K562 (cell line): ENCODE results near the gene PDCD10. TPM values are rescaled to one million over a fixed set of nuclear protein-coding genes. Genes with fewer than 3 reads are reported as not detected.

Experiments
- BDP1 ChIP-seq: IDR thresholded peaks from 3 replicates; pipeline ENCODE4 v1.6.1; 2011; ENCODE audit not compliant: insufficient read length, insufficient read depth
- EGR1 ChIP-seq: fragments of 450-650 bp; conservative IDR thresholded peaks from 2 replicates; pipeline ENCODE4 v1.6.1; 2017; ENCODE audit warnings: mild to moderate bottlenecking
- EP400 ChIP-seq: fragments of 450-650 bp; IDR thresholded peaks from 2 replicates; pipeline ENCODE4 v1.6.1; 2017; ENCODE audit warnings: antibody characterized with exemption, mild to moderate bottlenecking, moderate library complexity
- FOXA3 ChIP-seq, 2 experiments: fragments of 450-650 bp in 1 of 2; sonication (generic) in 1 of 2; formaldehyde crosslinking; IDR thresholded peaks in 1 of 2; conservative IDR thresholded peaks in 1 of 2; 2 replicates each; pipeline versions ENCODE4 v1.4.0 to v1.8.0; 2020 to 2022; ENCODE audit warnings: mild to moderate bottlenecking in 2 of 2, missing genetic modification reagents in 1 of 2
- GABPB1 ChIP-seq: sonication (generic); formaldehyde crosslinking; IDR thresholded peaks from 2 replicates; pipeline ENCODE4 v1.8.0; 2022; ENCODE audit warnings: mild to moderate bottlenecking, missing genetic modification reagents
- KAT7 ChIP-seq: sonication (generic); formaldehyde crosslinking; IDR thresholded peaks from 2 replicates; pipeline ENCODE4 v1.8.0; 2022; ENCODE audit warnings: missing genetic modification reagents, mild to moderate bottlenecking, borderline replicate concordance
- KDM4B ChIP-seq, 2 experiments: fragments of 450-650 bp in 1 of 2; sonication (generic) in 1 of 2; IDR thresholded peaks; 2 replicates each; pipeline ENCODE4 v1.6.1; 2016 to 2017; ENCODE audit warnings: borderline replicate concordance in 2 of 2, antibody characterized with exemption in 1 of 2, low read depth in 1 of 2, mild to moderate bottlenecking in 1 of 2
- MAFK ChIP-seq: IDR thresholded peaks from 2 replicates; pipeline ENCODE4 v1.6.1; 2011; ENCODE audit warnings: low read length, improper control_type of control experiment
- MIER1 ChIP-seq: fragments of 450-650 bp; IDR thresholded peaks from 2 replicates; pipeline ENCODE4 v1.6.1; 2016; ENCODE audit warnings: antibody characterized with exemption, mild to moderate bottlenecking, low read depth
- NFE2 ChIP-seq: IDR thresholded peaks from 2 replicates; pipeline ENCODE4 v1.6.1; 2014; ENCODE audit warnings: antibody characterized with exemption, low read depth
- NFIC ChIP-seq: fragments of 450-650 bp; IDR thresholded peaks from 2 replicates; pipeline ENCODE4 v1.6.1; 2017; ENCODE audit warnings: mild to moderate bottlenecking, inconsistent platforms
- NFIX ChIP-seq: fragments of 250-450 bp; sonication (Bioruptor Pico); IDR thresholded peaks from 2 replicates; pipeline ENCODE4 v1.4.0; 2020; ENCODE audit warnings: low read depth, mild to moderate bottlenecking, moderate library complexity
- NR3C1 ChIP-seq: sonication (generic); formaldehyde crosslinking; IDR thresholded peaks from 2 replicates; pipeline ENCODE4 v1.8.1; 2022; ENCODE audit warnings: missing genetic modification reagents
- POLR2A ChIP-seq: fragments of 450-650 bp; conservative IDR thresholded peaks from 2 replicates; pipeline ENCODE4 v1.6.1; 2016
- POLR3G ChIP-seq: IDR thresholded peaks from 2 replicates; pipeline ENCODE4 v1.6.1; 2011; ENCODE audit not compliant: insufficient read length, insufficient replicate concordance; ENCODE audit errors: extremely low read depth
- RBFOX2 ChIP-seq: fragments of 200-400 bp; formaldehyde crosslinking; IDR thresholded peaks from 2 replicates; pipeline ENCODE4 v1.6.1; 2017; ENCODE audit warnings: low read depth, mild to moderate bottlenecking, low read length, moderate library complexity
- RFX5 ChIP-seq: IDR thresholded peaks from 2 replicates; pipeline ENCODE4 v1.6.1; 2011; ENCODE audit warnings: low read depth, mild to moderate bottlenecking, improper control_type of control experiment, low read length
- TBL1XR1 ChIP-seq, 2 experiments: IDR thresholded peaks; 2 replicates each; pipeline ENCODE4 v1.6.1; 2012; ENCODE audit warnings: improper control_type of control experiment in 2 of 2, low read length in 2 of 2, mild to moderate bottlenecking in 1 of 2
- ZC3H11A ChIP-seq: IDR thresholded peaks from 2 replicates; pipeline ENCODE4 v1.6.1; 2012; ENCODE audit warnings: low read depth, low read length, improper control_type of control experiment
- ZNF3 ChIP-seq: fragments of 250-450 bp; sonication (Bioruptor Pico); IDR thresholded peaks from 2 replicates; pipeline ENCODE4 v1.5.0; 2021; ENCODE audit warnings: mild to moderate bottlenecking, moderate library complexity
- ZNF354B ChIP-seq: fragments of 250-450 bp; sonication (Bioruptor Pico); IDR thresholded peaks from 2 replicates; pipeline ENCODE4 v1.4.0; 2020
- ZNF436 ChIP-seq: fragments of 250-450, 450-650 bp; sonication (Bioruptor Pico); formaldehyde crosslinking; IDR thresholded peaks from 2 replicates; pipeline ENCODE4 v1.7.0; 2020; ENCODE audit warnings: mild to moderate bottlenecking
- ZNF75A ChIP-seq: fragments of 450-650 bp; formaldehyde crosslinking; IDR thresholded peaks from 2 replicates; pipeline ENCODE4 v1.4.0; 2020; ENCODE audit warnings: mild to moderate bottlenecking
- ZNF780A ChIP-seq: fragments of 250-450 bp; sonication (Bioruptor Pico); IDR thresholded peaks from 2 replicates; pipeline ENCODE4 v1.5.0; 2021; ENCODE audit warnings: mild to moderate bottlenecking
- polyA plus RNA-seq, 8 experiments: library from polyadenylated mRNA; depleted of rRNA in 4 of 8; stranded (reverse) in 5 of 8; unstranded in 3 of 8; fragments of >200 nt; fragmentation: Nextera tagmentation in 2 of 8; fragmentation: Illumina TruSeq in 1 of 8; extraction: Ambion mirVana in 2 of 8; extraction: Trizol in 1 of 8; gene quantifications; 2 replicates each; pipeline versions ENCODE4 v1.2.1 to v1.2.3, GENCODE V29; 2011 to 2014; ENCODE audit warnings: inconsistent platforms in 1 of 8, missing spikeins in 1 of 8
- total RNA-seq, 7 experiments: library from RNA; depleted of rRNA in 6 of 7; stranded (reverse); fragments of >200 nt in 6 of 7; fragmentation: Illumina TruSeq in 2 of 7; extraction: Trizol in 2 of 7; gene quantifications; 2 replicates each; pipeline versions ENCODE4 v1.2.1 to v1.2.3, GENCODE V29; 2011 to 2021; ENCODE audit warnings: low replicate concordance in 1 of 7
- TF ChIP-seq, protein P1 (sequence below): fragments of 450-650 bp; IDR thresholded peaks from one replicate; pipeline ENCODE4 v1.6.1; 2018; ENCODE audit warnings: mild to moderate bottlenecking, moderate library complexity; ENCODE audit not compliant: partially characterized antibody
- TF ChIP-seq, protein P2 (sequence below), 2 experiments: IDR thresholded peaks; 2 replicates each; pipeline ENCODE4 v1.6.1; 2011; ENCODE audit warnings: borderline replicate concordance in 1 of 2, control low read depth in 1 of 2, low read depth in 1 of 2, low read length in 1 of 2, mild to moderate bottlenecking in 1 of 2, mixed read lengths in 1 of 2, moderate library complexity in 1 of 2; ENCODE audit not compliant: insufficient read depth in 1 of 2, insufficient read length in 1 of 2, poor library complexity in 1 of 2, severe bottlenecking in 1 of 2; ENCODE audit errors: extremely low read depth in 1 of 2
- TF ChIP-seq, protein P3 (sequence below): fragments of 250-450 bp; sonication (Bioruptor Pico); IDR thresholded peaks from 2 replicates; pipeline ENCODE4 v1.4.0; 2020

PDCD10 gene
- total and polyA plus RNA-seq, 9 of the 15 experiments (the other 6 are each of a cell fraction or from before 2014, with no cell fraction given) = 121 to 476 (median 232) TPM

DNA sequence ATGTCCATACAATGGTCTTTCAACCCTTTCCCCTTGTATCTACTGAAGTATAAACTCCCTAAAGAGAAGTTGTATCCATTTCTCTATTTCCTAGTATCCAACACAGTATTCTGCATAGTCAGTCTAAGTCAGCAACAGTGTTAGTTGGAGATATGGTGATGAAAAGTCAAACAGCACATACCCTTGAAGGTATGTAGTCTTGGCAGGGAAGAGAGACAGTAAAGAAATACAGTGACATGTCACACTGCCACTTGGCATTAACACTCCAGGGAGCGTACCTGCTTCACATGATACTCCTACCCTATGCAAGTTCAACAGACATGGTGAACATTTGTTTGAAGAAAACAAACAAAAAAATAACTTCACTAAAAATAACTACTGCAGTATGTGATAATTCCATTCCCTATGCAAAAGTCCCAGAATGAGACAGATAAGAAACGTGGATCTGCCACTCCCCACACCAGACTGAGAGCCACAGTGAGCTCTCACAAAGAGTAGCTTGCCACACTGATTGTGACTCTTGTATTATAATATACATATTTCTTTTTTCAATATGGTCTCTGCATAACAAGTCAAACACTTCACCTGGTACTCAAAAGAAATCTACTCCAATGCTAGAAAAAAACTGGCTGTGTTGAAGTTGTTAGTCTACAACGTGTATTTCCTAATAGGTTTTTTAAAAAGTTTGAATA, 5.9 kb downstream of the PDCD10 start (continued):
- TF ChIP-seq RBFOX2 (peak; percentile 34; the same call in 1 of the 2 replicates), RFX5 (no peak), NR3C1 (CRISPR knock-in tag) (no peak), NFIC (0 out of 2 replicates have a peak, but pooled peaks have one; percentile 23), NFIX (no peak), MAFK (peak; percentile 64), ZNF3 (CRISPR knock-in tag) (no peak), GABPB1 (CRISPR knock-in tag) (no peak), TBL1XR1 (IDR thresholded peaks at IDR 0.05; ENCODE audit: low read length in 2 of 2) (peak in 1 of 2 experiments; percentile 34; a peak in 1 of 4 replicates), BDP1 (no peak), EP400 (0 out of 2 replicates have a peak, but pooled peaks have one; percentile 2), KDM4B (IDR thresholded peaks at IDR 0.05; ENCODE audit: borderline replicate concordance in 2 of 2, low read depth in 1 of 2) (no peak), FOXA3 (CRISPR knock-in tag; conservative IDR thresholded peaks at IDR 0.05 in 1 of 2, IDR thresholded peaks at IDR 0.05 in 1 of 2) (no peak), NFE2 (peak; percentile 30; the same call in 1 of the 2 replicates), ZNF436 (CRISPR knock-in tag) (no peak), POLR2A (no peak), ZNF780A (no peak), POLR3G (no peak), ZNF75A (no peak), ZC3H11A (no peak), MIER1 (no peak), ZNF354B (no peak), KAT7 (CRISPR knock-in tag) (no peak), EGR1 (no peak)
- TF ChIP-seq, protein P1, sequence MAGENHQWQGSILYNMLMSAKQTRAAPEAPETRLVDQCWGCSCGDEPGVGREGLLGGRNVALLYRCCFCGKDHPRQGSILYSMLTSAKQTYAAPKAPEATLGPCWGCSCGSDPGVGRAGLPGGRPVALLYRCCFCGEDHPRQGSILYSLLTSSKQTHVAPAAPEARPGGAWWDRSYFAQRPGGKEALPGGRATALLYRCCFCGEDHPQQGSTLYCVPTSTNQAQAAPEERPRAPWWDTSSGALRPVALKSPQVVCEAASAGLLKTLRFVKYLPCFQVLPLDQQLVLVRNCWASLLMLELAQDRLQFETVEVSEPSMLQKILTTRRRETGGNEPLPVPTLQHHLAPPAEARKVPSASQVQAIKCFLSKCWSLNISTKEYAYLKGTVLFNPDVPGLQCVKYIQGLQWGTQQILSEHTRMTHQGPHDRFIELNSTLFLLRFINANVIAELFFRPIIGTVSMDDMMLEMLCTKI = no peak
- TF ChIP-seq, protein P2, sequence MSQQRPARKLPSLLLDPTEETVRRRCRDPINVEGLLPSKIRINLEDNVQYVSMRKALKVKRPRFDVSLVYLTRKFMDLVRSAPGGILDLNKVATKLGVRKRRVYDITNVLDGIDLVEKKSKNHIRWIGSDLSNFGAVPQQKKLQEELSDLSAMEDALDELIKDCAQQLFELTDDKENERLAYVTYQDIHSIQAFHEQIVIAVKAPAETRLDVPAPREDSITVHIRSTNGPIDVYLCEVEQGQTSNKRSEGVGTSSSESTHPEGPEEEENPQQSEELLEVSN (IDR thresholded peaks at IDR 0.05; ENCODE audit: borderline replicate concordance in 1 of 2, extremely low read depth in 1 of 2, insufficient read depth in 1 of 2, insufficient read length in 1 of 2, low read depth in 1 of 2, low read length in 1 of 2, poor library complexity in 1 of 2, severe bottlenecking in 1 of 2) = no peak
- TF ChIP-seq, protein P3, sequence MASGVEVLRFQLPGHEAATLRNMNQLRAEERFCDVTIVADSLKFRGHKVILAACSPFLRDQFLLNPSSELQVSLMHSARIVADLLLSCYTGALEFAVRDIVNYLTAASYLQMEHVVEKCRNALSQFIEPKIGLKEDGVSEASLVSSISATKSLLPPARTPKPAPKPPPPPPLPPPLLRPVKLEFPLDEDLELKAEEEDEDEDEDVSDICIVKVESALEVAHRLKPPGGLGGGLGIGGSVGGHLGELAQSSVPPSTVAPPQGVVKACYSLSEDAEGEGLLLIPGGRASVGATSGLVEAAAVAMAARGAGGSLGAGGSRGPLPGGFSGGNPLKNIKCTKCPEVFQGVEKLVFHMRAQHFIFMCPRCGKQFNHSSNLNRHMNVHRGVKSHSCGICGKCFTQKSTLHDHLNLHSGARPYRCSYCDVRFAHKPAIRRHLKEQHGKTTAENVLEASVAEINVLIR (CRISPR knock-in tag) = no peak
